ENCODE measurements around the gene TRNP1.

Gene TRNP1

DNA sequence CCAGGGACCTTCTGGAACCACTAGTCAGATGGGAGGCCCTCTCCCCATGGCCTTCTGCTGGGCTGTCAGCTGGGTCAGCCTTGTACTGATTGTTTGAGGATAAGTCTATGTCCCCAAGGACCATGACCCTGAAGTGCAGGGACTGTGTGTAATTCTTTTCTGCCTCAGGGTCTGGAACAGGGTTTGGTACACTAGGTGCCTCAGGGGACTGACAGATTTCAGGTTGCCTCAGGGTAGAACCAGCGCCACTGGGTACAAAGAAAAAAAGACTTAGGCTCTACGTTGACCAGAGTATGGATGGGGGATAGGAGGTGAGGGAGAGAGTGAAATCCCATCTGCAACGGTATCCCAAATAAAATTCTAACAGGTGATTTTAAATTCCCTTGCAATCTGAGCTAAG, 36.2 kb upstream of the TRNP1 start:
- H3K36me3 Mint-ChIP-seq (ENCODE audit: low read depth) = peaks cover 3% of the 10 kb centered on the region
- peaks cover 83% of the 10 kb centered on the region for H3K27me3 Mint-ChIP-seq (ENCODE audit: low read depth, poor library complexity)
- DNase-seq = no peak
- H3K27ac Mint-ChIP-seq = no peak overlapping the region
- no peak overlapping the region for H3K4me3 Mint-ChIP-seq
- peaks cover 6% of the 10 kb centered on the region for H3K4me1 Mint-ChIP-seq
- TF ChIP-seq, protein P1, sequence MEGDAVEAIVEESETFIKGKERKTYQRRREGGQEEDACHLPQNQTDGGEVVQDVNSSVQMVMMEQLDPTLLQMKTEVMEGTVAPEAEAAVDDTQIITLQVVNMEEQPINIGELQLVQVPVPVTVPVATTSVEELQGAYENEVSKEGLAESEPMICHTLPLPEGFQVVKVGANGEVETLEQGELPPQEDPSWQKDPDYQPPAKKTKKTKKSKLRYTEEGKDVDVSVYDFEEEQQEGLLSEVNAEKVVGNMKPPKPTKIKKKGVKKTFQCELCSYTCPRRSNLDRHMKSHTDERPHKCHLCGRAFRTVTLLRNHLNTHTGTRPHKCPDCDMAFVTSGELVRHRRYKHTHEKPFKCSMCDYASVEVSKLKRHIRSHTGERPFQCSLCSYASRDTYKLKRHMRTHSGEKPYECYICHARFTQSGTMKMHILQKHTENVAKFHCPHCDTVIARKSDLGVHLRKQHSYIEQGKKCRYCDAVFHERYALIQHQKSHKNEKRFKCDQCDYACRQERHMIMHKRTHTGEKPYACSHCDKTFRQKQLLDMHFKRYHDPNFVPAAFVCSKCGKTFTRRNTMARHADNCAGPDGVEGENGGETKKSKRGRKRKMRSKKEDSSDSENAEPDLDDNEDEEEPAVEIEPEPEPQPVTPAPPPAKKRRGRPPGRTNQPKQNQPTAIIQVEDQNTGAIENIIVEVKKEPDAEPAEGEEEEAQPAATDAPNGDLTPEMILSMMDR (IDR thresholded peaks at IDR 0.05) = no peak
- H3K9me3 Mint-ChIP-seq = peaks cover 11% of the 10 kb centered on the region

DNA sequence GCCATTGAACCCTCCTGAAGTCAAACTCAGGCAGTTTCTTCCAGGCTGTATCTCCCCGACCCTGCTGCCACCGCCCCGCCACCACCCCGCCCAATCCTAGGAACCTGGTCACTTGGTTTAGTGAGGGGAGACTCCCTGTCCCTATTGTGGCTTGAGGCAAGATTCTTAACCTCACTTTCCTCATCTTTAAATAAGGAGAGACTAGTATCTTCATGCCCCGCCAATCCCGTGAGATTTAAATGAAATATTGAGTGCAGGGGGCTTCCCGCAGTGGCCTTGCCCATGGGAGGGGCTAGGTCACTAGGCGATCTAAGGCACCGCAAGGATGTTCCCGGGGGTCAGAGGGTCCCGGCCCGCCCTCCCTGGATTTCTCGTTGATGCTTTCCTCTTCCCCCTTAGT, 34.2 kb upstream of the TRNP1 start:
- Mint-ChIP-seq H3K4me3 (peak overlapping the region; percentile 62), H3K9me3 (peaks cover 11% of the 10 kb centered on the region), H3K27me3 (ENCODE audit: low read depth, poor library complexity) (peaks cover 98% of the 10 kb centered on the region), H3K27ac (no peak overlapping the region), H3K4me1 (peaks cover 6% of the 10 kb centered on the region), H3K36me3 (ENCODE audit: low read depth) (peaks cover 3% of the 10 kb centered on the region)
- no peak for DNase-seq
- TF ChIP-seq, protein P1 (IDR thresholded peaks at IDR 0.05) = no peak

DNA sequence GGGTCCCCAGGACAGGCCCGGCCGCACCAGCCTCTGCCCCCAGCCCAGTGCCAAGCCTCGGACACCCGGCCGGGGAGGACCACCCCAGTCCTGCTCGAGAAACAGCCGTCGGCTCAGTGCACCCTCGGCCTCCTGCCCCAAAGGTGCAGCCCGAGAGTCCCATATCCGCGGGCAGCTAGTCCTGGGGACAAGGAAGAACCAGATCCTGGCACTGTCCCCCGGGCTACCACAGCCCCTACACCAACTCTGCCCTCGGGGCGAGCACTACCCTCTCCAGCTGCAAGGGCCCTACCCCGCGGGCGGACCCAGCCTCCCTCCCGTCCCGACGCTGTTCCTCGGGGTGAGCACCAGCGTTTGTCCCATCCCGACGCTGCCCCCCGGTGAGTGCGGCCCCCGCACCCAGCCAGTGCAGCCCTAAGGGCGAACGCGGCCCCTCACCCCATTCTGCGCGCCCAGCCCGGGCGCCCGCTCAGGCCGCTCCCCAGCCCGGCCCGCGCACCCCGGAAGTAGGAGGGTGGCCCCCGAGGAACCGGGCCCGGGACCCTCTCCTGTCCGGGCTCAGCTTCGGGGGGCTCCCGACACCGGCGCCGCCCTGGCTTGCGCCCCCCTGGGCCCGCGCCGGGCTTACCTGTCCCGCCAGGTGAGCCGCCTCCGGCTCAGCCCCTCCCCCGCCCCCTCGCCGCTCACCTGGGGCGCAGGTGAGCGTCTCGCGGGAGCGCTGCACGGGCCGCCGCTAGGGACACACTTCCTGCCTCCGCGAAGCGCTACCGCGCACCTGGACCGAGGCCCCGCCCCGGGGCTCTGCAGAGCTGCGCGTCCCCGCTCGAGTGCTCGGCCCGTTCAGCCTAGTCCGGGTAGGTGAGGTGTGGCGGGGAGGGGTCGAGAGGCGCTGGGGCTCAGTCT, 33.5 kb upstream of the TRNP1 start, which contains the start of gene KDF1:
Gene KDF1 (minus strand): TSS at position 747 of the 903 bp plus-strand sequence. CDS start 8,088 bp downstream, outside the sequence.
- no peak within 1 kb of the TSS for H3K27ac Mint-ChIP-seq
- H3K27me3 Mint-ChIP-seq (ENCODE audit: low read depth, poor library complexity) = peaks cover 99% of the 10 kb centered on the region
- H3K4me3 Mint-ChIP-seq = peak within 1 kb of the TSS; percentile 83
- H3K9me3 Mint-ChIP-seq = peaks cover 11% of the 10 kb centered on the region
- H3K36me3 Mint-ChIP-seq (ENCODE audit: low read depth) = peaks cover 3% of the 10 kb centered on the region
- H3K4me1 Mint-ChIP-seq = peaks cover 6% of the 10 kb centered on the region
- peak; percentile 57 for DNase-seq
- TF ChIP-seq, protein P1 (IDR thresholded peaks at IDR 0.05) = no peak

DNA sequence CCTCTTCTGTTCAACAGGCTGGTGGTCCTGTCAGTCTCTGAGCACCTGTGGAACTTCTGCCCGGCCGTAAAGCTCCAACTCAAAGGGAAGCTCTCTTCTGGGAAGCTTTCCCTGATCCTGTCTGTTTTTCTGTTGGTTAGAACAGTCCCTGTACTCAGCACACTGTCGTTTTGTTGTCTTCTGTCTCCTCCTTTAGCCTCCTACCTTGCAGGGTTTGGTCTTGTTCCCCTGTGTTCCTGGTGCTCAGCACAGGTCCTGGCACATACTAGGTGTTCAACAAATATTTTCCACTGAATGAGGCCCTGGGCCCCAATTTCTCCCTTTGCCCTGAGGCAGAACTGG, 32.9 kb upstream of the TRNP1 start:
- TF ChIP-seq, protein P1 (IDR thresholded peaks at IDR 0.05) = no peak
- Mint-ChIP-seq H3K27ac (no peak overlapping the region), H3K36me3 (ENCODE audit: low read depth) (peaks cover 3% of the 10 kb centered on the region), H3K27me3 (ENCODE audit: low read depth, poor library complexity) (peaks cover 94% of the 10 kb centered on the region), H3K4me1 (peaks cover 6% of the 10 kb centered on the region), H3K4me3 (peak overlapping the region; percentile 83), H3K9me3 (peaks cover 11% of the 10 kb centered on the region)
- no peak for DNase-seq

DNA sequence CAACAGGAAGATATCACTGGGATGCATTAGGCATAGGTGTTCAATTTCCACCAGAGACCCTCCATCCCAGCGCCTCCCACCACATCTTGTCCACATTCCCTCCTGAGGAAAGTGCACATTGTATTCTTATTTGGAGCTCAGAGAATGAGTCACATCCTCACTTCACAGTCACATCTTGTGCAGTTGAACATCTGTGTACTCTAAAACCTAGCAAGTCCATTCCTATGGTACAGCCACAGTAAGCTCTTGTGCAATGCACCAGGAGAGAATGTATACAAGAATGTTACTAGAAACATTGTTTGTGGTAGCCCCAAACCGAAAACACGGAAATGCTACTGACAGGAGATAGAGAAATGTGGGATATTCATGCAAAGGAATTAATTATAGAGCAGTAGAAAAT, 31.7 kb upstream of the TRNP1 start:
- H3K27me3 Mint-ChIP-seq (ENCODE audit: low read depth, poor library complexity) = peaks cover 93% of the 10 kb centered on the region
- TF ChIP-seq, protein P1 (IDR thresholded peaks at IDR 0.05) = no peak
- DNase-seq = no peak
- H3K36me3 Mint-ChIP-seq (ENCODE audit: low read depth) = peaks cover 3% of the 10 kb centered on the region
- H3K9me3 Mint-ChIP-seq = peaks cover 4% of the 10 kb centered on the region
- H3K4me1 Mint-ChIP-seq = peaks cover 10% of the 10 kb centered on the region
- H3K4me3 Mint-ChIP-seq = no peak overlapping the region
- no peak overlapping the region for H3K27ac Mint-ChIP-seq

DNA sequence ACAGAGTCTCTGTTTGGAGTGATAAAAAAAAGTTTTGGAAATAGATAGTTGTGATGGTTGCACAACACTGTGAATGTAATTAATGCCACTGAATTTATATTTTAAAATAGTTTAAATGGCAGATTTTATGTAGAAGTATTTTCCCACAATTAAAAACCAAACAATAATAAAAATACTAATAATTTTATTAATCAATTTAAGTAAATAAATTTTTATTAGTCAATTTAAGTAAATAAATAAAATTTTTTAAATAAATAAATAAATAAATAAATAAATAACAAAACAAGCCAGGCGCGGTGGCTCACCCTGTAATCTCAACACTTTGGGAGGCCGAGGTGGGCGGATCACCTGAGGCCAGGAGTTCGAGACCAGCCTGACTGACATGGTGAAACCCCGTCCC, 28.3 kb upstream of the TRNP1 start:
- Mint-ChIP-seq H3K27me3 (ENCODE audit: low read depth, poor library complexity) (peaks cover 83% of the 10 kb centered on the region), H3K36me3 (ENCODE audit: low read depth) (no peaks in the 10 kb centered on the region), H3K4me3 (no peak overlapping the region), H3K9me3 (no peaks in the 10 kb centered on the region), H3K27ac (no peak overlapping the region), H3K4me1 (peaks cover 12% of the 10 kb centered on the region)
- TF ChIP-seq, protein P1 (IDR thresholded peaks at IDR 0.05) = no peak
- no peak for DNase-seq

All from nephron progenitor cell (in vitro differentiated cells).